Stimulated activated naive B cell treated with anti-CD40 and anti-IgM and Interleukin-4, amounts not matched to agents 10 μg/mL and 1 μg/mL and 100 μg/mL, for 72 hours (primary cell): ENCODE data around the gene ATXN1.

ENCODE experiments used
- ATAC-seq, 2 donors: fragments of 150-1000 bp; cut with Tn5 transposase; replicated peaks; 2 replicates each; pipeline ENCODE4 v1.10.0; 2021; ENCODE audit warnings: moderate library complexity in 1 of 2
- DNase-seq: peaks from one replicate; pipeline ENCODE4 v3.0.0; 2021
- H3K27ac Mint-ChIP-seq: one replicate; pipeline ENCODE4 v1.8.0; 2022; ENCODE audit warnings: mild to moderate bottlenecking, mixed read lengths
- H3K27me3 Mint-ChIP-seq, 2 donors: one replicate each; pipeline ENCODE4 v1.8.0; 2022; ENCODE audit warnings: mixed read lengths in 2 of 2
- H3K36me3 Mint-ChIP-seq, 2 donors: one replicate each; pipeline ENCODE4 v1.8.0; 2022; ENCODE audit warnings: mixed read lengths in 2 of 2, mild to moderate bottlenecking in 1 of 2
- H3K4me1 Mint-ChIP-seq, 2 donors: one replicate each; pipeline ENCODE4 v1.8.0; 2022; ENCODE audit warnings: mixed read lengths in 2 of 2, mild to moderate bottlenecking in 1 of 2
- H3K4me3 Mint-ChIP-seq, 2 donors: one replicate each; pipeline ENCODE4 v1.8.0; 2022; ENCODE audit warnings: mild to moderate bottlenecking in 2 of 2, mixed read lengths in 2 of 2, moderate library complexity in 1 of 2
- H3K9me3 Mint-ChIP-seq, 2 donors: one replicate each; pipeline ENCODE4 v1.8.0; 2022; ENCODE audit warnings: mixed read lengths in 2 of 2, mild to moderate bottlenecking in 1 of 2

Gene ATXN1

GRCh38 chr6:16514249-16514648, 247.0 kb downstream of the ATXN1 start:
- H3K27me3 Mint-ChIP-seq: peaks cover 0 to 7% of the 10 kb centered on the region in 2 donors
- DNase-seq (no peak), ATAC-seq (peak; percentile 24 to 49)
- no peaks in the 10 kb centered on the region for H3K9me3 Mint-ChIP-seq
- H3K36me3 Mint-ChIP-seq: peaks cover 46 to 59% of the 10 kb centered on the region in 2 donors
- H3K4me3 Mint-ChIP-seq: no peak overlapping the region
- H3K4me1 Mint-ChIP-seq: peaks cover 50 to 65% of the 10 kb centered on the region in 2 donors
- H3K27ac Mint-ChIP-seq: peak overlapping the region; percentile 49

GRCh38 chr6:16512544-16513290, 248.5 kb downstream of the ATXN1 start:
- Mint-ChIP-seq H3K9me3 (no peaks in the 10 kb centered on the region), H3K4me1 (peaks cover 47 to 67% of the 10 kb centered on the region in 2 donors), H3K4me3 (no peak overlapping the region), H3K27ac (peak overlapping the region; percentile 33), H3K27me3 (peaks cover 0 to 7% of the 10 kb centered on the region in 2 donors), H3K36me3 (peaks cover 45 to 50% of the 10 kb centered on the region in 2 donors)
- DNase-seq (no peak), ATAC-seq (peak; percentile 30 to 35)

- peaks cover 0 to 7% of the 10 kb centered on the region in 2 donors for H3K27me3 Mint-ChIP-seq
- peaks cover 46 to 67% of the 10 kb centered on the region in 2 donors for H3K4me1 Mint-ChIP-seq
- H3K9me3 Mint-ChIP-seq: no peaks in the 10 kb centered on the region
- peak; percentile 76 to 82 for ATAC-seq
- peak overlapping the region; percentile 62 for H3K27ac Mint-ChIP-seq
- DNase-seq: no peak
- H3K36me3 Mint-ChIP-seq: peaks cover 40 to 45% of the 10 kb centered on the region in 2 donors
- H3K4me3 Mint-ChIP-seq: peak overlapping the region; percentile 36 to 53
Measured at GRCh38 chr6:16511723-16512489, 249.4 kb downstream of the ATXN1 start.

- Mint-ChIP-seq H3K4me3 (no peak overlapping the region), H3K36me3 (peaks cover 37 to 42% of the 10 kb centered on the region in 2 donors), H3K9me3 (no peaks in the 10 kb centered on the region), H3K27me3 (peaks cover 0 to 7% of the 10 kb centered on the region in 2 donors), H3K4me1 (peaks cover 46 to 73% of the 10 kb centered on the region in 2 donors), H3K27ac (no peak overlapping the region)
- DNase-seq: no peak
- peak; percentile 44 to 51 for ATAC-seq
Measured at GRCh38 chr6:16511040-16511660, 250.1 kb downstream of the ATXN1 start.

GRCh38 chr6:16510245-16510644, 251.0 kb downstream of the ATXN1 start:
- Mint-ChIP-seq H3K36me3 (peaks cover 37 to 38% of the 10 kb centered on the region in 2 donors), H3K9me3 (no peaks in the 10 kb centered on the region), H3K4me3 (no peak overlapping the region), H3K27ac (peak overlapping the region; percentile 1), H3K4me1 (peaks cover 48 to 77% of the 10 kb centered on the region in 2 donors), H3K27me3 (peaks cover 0 to 2% of the 10 kb centered on the region in 2 donors)
- ATAC-seq (no peak), DNase-seq (no peak)

GRCh38 chr6:16508959-16509358, 252.3 kb downstream of the ATXN1 start:
- H3K27ac Mint-ChIP-seq: no peak overlapping the region
- no peak overlapping the region for H3K4me3 Mint-ChIP-seq
- H3K36me3 Mint-ChIP-seq: peaks cover 30 to 32% of the 10 kb centered on the region in 2 donors
- H3K9me3 Mint-ChIP-seq: no peaks in the 10 kb centered on the region
- H3K4me1 Mint-ChIP-seq: peaks cover 47 to 78% of the 10 kb centered on the region in 2 donors
- no peaks in the 10 kb centered on the region for H3K27me3 Mint-ChIP-seq
- ATAC-seq: no peak
- no peak for DNase-seq

- Mint-ChIP-seq H3K4me3 (no peak overlapping the region), H3K27me3 (no peaks in the 10 kb centered on the region), H3K4me1 (peaks cover 27 to 56% of the 10 kb centered on the region in 2 donors), H3K27ac (peak overlapping the region; percentile 75), H3K36me3 (peaks cover 24 to 32% of the 10 kb centered on the region in 2 donors), H3K9me3 (peaks cover 0 to 2% of the 10 kb centered on the region in 2 donors)
- ATAC-seq: no peak
- DNase-seq: no peak
Measured at GRCh38 chr6:16505711-16506357, 255.4 kb downstream of the ATXN1 start.

GRCh38 chr6:16504609-16505008, 256.7 kb downstream of the ATXN1 start:
- H3K4me3 Mint-ChIP-seq: peak overlapping the region; percentile 59 to 66
- peak overlapping the region; percentile 91 for H3K27ac Mint-ChIP-seq
- peaks cover 18 to 48% of the 10 kb centered on the region in 2 donors for H3K4me1 Mint-ChIP-seq

GRCh38 chr6:16503970-16504415, 257.3 kb downstream of the ATXN1 start:
- Mint-ChIP-seq H3K27me3 (no peaks in the 10 kb centered on the region), H3K36me3 (peaks cover 24 to 25% of the 10 kb centered on the region in 2 donors), H3K4me3 (peak overlapping the region in 1 of 2 donors; percentile 66), H3K4me1 (peaks cover 15 to 43% of the 10 kb centered on the region in 2 donors), H3K9me3 (peaks cover 0 to 6% of the 10 kb centered on the region in 2 donors), H3K27ac (peak overlapping the region; percentile 91)
- ATAC-seq: peak; percentile 83 to 90
- peak; percentile 56 for DNase-seq

More at GRCh38 chr6:16504609-16505008, 256.7 kb downstream of the ATXN1 start:
- DNase-seq (peak; percentile 43), ATAC-seq (peak; percentile 71 to 74)
- Mint-ChIP-seq H3K36me3 (peaks cover 25% of the 10 kb centered on the region in 2 donors), H3K27me3 (no peaks in the 10 kb centered on the region), H3K9me3 (peaks cover 0 to 2% of the 10 kb centered on the region in 2 donors)

- Mint-ChIP-seq H3K27me3 (no peaks in the 10 kb centered on the region), H3K4me1 (peaks cover 15 to 37% of the 10 kb centered on the region in 2 donors), H3K36me3 (peaks cover 29% of the 10 kb centered on the region in 2 donors), H3K27ac (peak overlapping the region; percentile 78), H3K9me3 (peaks cover 0 to 9% of the 10 kb centered on the region in 2 donors), H3K4me3 (no peak overlapping the region)
- ATAC-seq: peak; percentile 15 to 19
- DNase-seq: no peak
Measured at GRCh38 chr6:16503241-16503775, 258.0 kb downstream of the ATXN1 start.

- Mint-ChIP-seq H3K36me3 (peaks cover 25 to 41% of the 10 kb centered on the region in 2 donors), H3K4me1 (peaks cover 22 to 48% of the 10 kb centered on the region in 2 donors), H3K4me3 (no peak overlapping the region), H3K27me3 (no peaks in the 10 kb centered on the region), H3K27ac (no peak overlapping the region), H3K9me3 (peaks cover 0 to 9% of the 10 kb centered on the region in 2 donors)
- no peak for DNase-seq
- ATAC-seq: no peak
Measured at GRCh38 chr6:16498957-16499356, 262.3 kb downstream of the ATXN1 start.

GRCh38 chr6:16498237-16498636, 263.0 kb downstream of the ATXN1 start:
- no peak for ATAC-seq
- Mint-ChIP-seq H3K4me3 (no peak overlapping the region), H3K27me3 (no peaks in the 10 kb centered on the region), H3K9me3 (peaks cover 0 to 9% of the 10 kb centered on the region in 2 donors), H3K4me1 (peaks cover 21 to 49% of the 10 kb centered on the region in 2 donors), H3K36me3 (peaks cover 23 to 41% of the 10 kb centered on the region in 2 donors), H3K27ac (no peak overlapping the region)
- DNase-seq: no peak

GRCh38 chr6:16496991-16497801, 264.1 kb downstream of the ATXN1 start:
- ATAC-seq: no peak
- Mint-ChIP-seq H3K9me3 (peaks cover 0 to 9% of the 10 kb centered on the region in 2 donors), H3K27me3 (no peaks in the 10 kb centered on the region), H3K4me3 (no peak overlapping the region), H3K36me3 (peaks cover 24 to 45% of the 10 kb centered on the region in 2 donors), H3K27ac (no peak overlapping the region), H3K4me1 (peaks cover 27 to 53% of the 10 kb centered on the region in 2 donors)
- no peak for DNase-seq
